ENCODE results near the gene TPX2.

DNA sequence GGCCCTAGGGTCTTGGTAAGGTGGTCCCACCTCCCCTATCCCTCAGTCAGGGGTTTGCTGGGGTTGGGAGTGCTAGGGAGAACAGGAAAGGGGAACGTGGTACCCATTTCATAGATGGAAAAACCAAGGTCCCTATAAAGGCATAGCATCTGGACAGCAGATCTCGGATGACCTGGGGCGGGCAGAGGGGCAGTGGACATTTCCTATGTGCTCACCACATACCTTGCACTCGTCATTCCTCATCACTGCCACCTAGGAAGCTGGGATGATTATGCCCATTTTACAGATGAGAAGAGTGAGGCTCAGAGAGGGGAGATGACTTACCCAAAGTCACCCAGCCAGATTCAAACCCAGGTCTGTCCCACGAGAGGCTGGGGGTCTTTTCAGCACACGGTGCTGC, 92.1 kb downstream of the TPX2 start:
- TF ChIP-seq SALL2 (tag by site-specific recombination; IDR thresholded peaks at IDR 0.05; ENCODE audit: borderline replicate concordance) (no peak), BCL11A (tag by site-specific recombination; IDR thresholded peaks at IDR 0.05; ENCODE audit: low read depth) (no peak), ZNF394 (tag by site-specific recombination; IDR thresholded peaks at IDR 0.05; ENCODE audit: borderline replicate concordance) (no peak), MYNN (tag by site-specific recombination; IDR thresholded peaks at IDR 0.05; ENCODE audit: borderline replicate concordance) (no peak), CTCF (tag by site-specific recombination; IDR thresholded peaks at IDR 0.05) (no peak), ZBTB8A (tag by site-specific recombination; IDR thresholded peaks at IDR 0.05) (no peak), ZFP3 (tag by site-specific recombination; IDR thresholded peaks at IDR 0.05; ENCODE audit: low read depth) (no peak), ZNF146 (tag by site-specific recombination; IDR thresholded peaks at IDR 0.05) (no peak), ZNF664 (tag by site-specific recombination; IDR thresholded peaks at IDR 0.05) (no peak), ZNF629 (tag by site-specific recombination; IDR thresholded peaks at IDR 0.05) (no peak), ZBTB48 (tag by site-specific recombination; IDR thresholded peaks at IDR 0.05) (no peak), ZNF660 (tag by site-specific recombination; IDR thresholded peaks at IDR 0.05) (no peak), ZNF23 (tag by site-specific recombination; IDR thresholded peaks at IDR 0.05; ENCODE audit: borderline replicate concordance) (no peak)
